Measurements from ENCODE around the gene FAF1.

The FAF1 gene

DNA sequence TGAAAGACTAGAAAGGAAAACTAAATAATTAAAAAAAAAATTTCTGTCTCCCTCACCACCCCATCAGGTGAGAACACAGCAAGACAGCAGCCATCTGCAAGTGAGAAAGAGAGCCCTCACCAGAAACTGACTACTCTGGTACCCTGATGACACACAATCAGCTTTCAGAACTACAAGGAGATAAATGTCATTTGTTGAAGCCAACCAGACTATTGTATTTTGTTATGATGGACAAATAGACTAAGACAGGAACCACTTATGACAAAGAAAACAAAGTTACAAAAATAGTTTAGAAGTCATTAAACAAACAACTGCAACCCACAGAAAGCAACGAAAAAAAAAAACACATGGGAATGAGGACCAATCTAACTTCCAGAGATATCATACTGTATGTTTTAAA, 98.3 kb downstream of the FAF1 start:
- TF ChIP-seq, protein P1, sequence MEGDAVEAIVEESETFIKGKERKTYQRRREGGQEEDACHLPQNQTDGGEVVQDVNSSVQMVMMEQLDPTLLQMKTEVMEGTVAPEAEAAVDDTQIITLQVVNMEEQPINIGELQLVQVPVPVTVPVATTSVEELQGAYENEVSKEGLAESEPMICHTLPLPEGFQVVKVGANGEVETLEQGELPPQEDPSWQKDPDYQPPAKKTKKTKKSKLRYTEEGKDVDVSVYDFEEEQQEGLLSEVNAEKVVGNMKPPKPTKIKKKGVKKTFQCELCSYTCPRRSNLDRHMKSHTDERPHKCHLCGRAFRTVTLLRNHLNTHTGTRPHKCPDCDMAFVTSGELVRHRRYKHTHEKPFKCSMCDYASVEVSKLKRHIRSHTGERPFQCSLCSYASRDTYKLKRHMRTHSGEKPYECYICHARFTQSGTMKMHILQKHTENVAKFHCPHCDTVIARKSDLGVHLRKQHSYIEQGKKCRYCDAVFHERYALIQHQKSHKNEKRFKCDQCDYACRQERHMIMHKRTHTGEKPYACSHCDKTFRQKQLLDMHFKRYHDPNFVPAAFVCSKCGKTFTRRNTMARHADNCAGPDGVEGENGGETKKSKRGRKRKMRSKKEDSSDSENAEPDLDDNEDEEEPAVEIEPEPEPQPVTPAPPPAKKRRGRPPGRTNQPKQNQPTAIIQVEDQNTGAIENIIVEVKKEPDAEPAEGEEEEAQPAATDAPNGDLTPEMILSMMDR (IDR thresholded peaks at IDR 0.05; ENCODE audit: insufficient read depth, low read length, poor library complexity, severe bottlenecking), result no peak

DNA sequence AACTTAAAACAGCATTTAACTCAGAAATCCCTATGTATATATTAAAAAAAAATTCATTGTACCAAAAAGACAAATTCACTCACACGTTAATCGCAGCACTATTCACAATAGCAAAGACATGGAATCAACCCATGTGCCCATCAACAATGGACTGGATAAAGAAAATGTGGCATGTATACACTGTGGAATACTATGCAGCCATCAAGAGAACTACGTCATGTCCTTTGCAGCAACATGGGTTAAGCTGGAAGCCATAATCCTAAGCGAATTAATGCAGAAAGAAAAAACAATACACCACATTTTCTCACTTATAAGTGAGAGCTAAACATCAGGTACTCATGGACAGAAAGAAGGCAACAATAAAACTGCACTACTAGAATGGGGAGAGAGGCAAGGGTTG, 99.4 kb downstream of the FAF1 start:
- no peak overlapping the region for H3K4me3 ChIP-seq (replicated peaks; ENCODE audit: low read depth, low read length)
- DNase-seq (ENCODE audit: extremely low read depth, insufficient read length), result no peak
- no peaks in the 10 kb centered on the region for H3K36me3 ChIP-seq (ENCODE audit: control insufficient read depth, insufficient read depth, low read length)
- TF ChIP-seq, protein P1 (IDR thresholded peaks at IDR 0.05; ENCODE audit: insufficient read depth, low read length, poor library complexity, severe bottlenecking), result no peak
- H3K27me3 ChIP-seq (replicated peaks; ENCODE audit: control insufficient read depth, insufficient read depth, low read length), result no peaks in the 10 kb centered on the region

More for the DNA sequence above, 98.3 kb downstream of the FAF1 start:
- no peak overlapping the region for H3K4me3 ChIP-seq (replicated peaks; ENCODE audit: low read depth, low read length)
- DNase-seq (ENCODE audit: extremely low read depth, insufficient read length), result no peak
- H3K36me3 ChIP-seq (ENCODE audit: control insufficient read depth, insufficient read depth, low read length), result no peaks in the 10 kb centered on the region
- H3K27me3 ChIP-seq (replicated peaks; ENCODE audit: control insufficient read depth, insufficient read depth, low read length), result no peaks in the 10 kb centered on the region

DNA sequence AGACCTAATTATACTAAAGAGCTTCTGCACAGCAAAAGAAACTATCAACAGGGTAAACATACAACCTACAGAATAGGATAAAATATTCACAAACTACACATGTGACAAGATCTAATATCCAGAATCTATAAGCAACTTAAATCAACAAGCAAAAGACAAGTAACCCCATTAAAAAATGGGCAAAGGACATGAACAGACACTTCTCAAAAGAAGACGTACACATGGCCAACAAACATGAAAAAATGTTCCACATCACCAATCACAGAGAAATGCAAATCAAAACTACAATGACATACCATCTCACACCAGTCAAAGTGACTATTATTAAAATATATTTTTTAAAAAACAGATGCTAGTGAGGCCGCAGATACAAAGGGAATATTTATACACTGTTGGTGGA, 99.8 kb downstream of the FAF1 start:
- TF ChIP-seq, protein P1 (IDR thresholded peaks at IDR 0.05; ENCODE audit: insufficient read depth, low read length, poor library complexity, severe bottlenecking), result no peak
- H3K27me3 ChIP-seq (replicated peaks; ENCODE audit: control insufficient read depth, insufficient read depth, low read length), result no peaks in the 10 kb centered on the region
- H3K4me3 ChIP-seq (replicated peaks; ENCODE audit: low read depth, low read length), result no peak overlapping the region
- DNase-seq (ENCODE audit: extremely low read depth, insufficient read length), result no peak
- H3K36me3 ChIP-seq (ENCODE audit: control insufficient read depth, insufficient read depth, low read length), result no peaks in the 10 kb centered on the region

DNA sequence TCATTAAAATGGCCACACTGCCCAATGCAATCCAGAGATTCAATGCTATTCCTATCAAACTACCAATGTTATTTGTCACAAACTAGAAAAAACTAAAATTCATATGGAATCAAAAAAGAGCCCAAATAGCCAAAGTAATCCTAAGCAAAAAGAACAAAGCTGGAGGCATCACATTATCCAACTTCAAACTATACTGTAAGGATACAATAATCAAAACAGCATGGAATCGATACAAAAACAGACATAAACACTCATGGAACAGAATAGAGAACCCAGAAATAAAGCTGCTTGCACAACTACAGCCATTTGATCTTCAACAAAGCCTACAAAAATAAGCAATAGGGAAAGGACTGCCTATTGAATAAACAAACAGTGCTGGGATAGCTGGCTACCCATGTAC, 100.4 kb downstream of the FAF1 start:
- Histone ChIP-seq H3K36me3 (ENCODE audit: control insufficient read depth, insufficient read depth, low read length) (no peaks in the 10 kb centered on the region), H3K27me3 (replicated peaks; ENCODE audit: control insufficient read depth, insufficient read depth, low read length) (no peaks in the 10 kb centered on the region), H3K4me3 (replicated peaks; ENCODE audit: low read depth, low read length) (no peak overlapping the region)
- no peak for DNase-seq (ENCODE audit: extremely low read depth, insufficient read length)
- TF ChIP-seq, protein P1 (IDR thresholded peaks at IDR 0.05; ENCODE audit: insufficient read depth, low read length, poor library complexity, severe bottlenecking), result no peak

DNA sequence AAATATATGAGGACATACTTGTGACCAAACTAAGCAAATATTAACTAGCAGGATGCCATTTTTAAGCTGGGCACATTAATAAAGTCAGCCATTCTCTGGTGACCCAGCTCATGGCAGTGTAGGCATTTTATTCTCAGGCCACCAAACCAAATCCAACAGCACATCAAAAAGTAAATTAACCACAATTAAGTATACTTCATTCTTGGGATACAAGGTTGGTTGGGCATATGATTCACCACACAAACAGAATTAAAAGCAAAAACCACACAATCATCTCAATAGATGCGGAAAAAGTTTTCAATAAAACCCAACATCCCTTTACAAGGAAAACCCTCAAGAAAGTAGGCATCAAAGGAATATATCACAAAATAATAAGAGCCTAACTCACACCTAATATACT, 101.3 kb downstream of the FAF1 start:
- H3K27me3 ChIP-seq (replicated peaks; ENCODE audit: control insufficient read depth, insufficient read depth, low read length), result no peaks in the 10 kb centered on the region
- TF ChIP-seq, protein P1 (IDR thresholded peaks at IDR 0.05; ENCODE audit: insufficient read depth, low read length, poor library complexity, severe bottlenecking), result no peak
- no peaks in the 10 kb centered on the region for H3K36me3 ChIP-seq (ENCODE audit: control insufficient read depth, insufficient read depth, low read length)
- no peak for DNase-seq (ENCODE audit: extremely low read depth, insufficient read length)
- H3K4me3 ChIP-seq (replicated peaks; ENCODE audit: low read depth, low read length), result no peak overlapping the region

DNA sequence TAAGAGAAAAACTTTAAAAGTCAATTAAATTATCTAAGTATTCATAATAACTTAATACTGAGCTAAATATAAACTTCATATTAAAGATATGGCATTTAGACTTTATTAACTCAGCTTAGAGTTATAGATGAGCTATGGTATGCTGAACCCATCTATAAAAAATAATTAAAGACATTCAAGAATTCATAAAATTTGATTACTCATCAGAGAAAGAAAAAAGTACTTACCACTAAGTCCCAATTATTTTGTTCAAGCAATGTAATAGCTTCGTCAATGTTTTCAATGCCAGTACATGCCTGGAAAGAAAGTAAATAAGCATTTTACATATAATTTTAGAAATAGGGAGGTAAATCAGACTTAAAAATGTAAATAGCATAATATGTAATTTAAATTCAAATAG, 102.4 kb downstream of the FAF1 start:
- H3K4me3 ChIP-seq (replicated peaks; ENCODE audit: low read depth, low read length), result no peak overlapping the region
- H3K27me3 ChIP-seq (replicated peaks; ENCODE audit: control insufficient read depth, insufficient read depth, low read length), result no peaks in the 10 kb centered on the region
- DNase-seq (ENCODE audit: extremely low read depth, insufficient read length), result no peak
- TF ChIP-seq, protein P1 (IDR thresholded peaks at IDR 0.05; ENCODE audit: insufficient read depth, low read length, poor library complexity, severe bottlenecking), result no peak
- no peaks in the 10 kb centered on the region for H3K36me3 ChIP-seq (ENCODE audit: control insufficient read depth, insufficient read depth, low read length)
